HG02938 (cell line): ENCODE results near the gene ADRM1.
A peak's percentile ranks its signal among the peaks of the same experiment; 100 is the strongest.

Experiments
- ATAC-seq: cut with Tn5 transposase; IDR thresholded peaks from one replicate; pipeline ENCODE4 v1.9.1; 2021; ENCODE audit warnings: mild to moderate bottlenecking, moderate library complexity; ENCODE audit not compliant: unreplicated experiment

ADRM1 gene, protein sequence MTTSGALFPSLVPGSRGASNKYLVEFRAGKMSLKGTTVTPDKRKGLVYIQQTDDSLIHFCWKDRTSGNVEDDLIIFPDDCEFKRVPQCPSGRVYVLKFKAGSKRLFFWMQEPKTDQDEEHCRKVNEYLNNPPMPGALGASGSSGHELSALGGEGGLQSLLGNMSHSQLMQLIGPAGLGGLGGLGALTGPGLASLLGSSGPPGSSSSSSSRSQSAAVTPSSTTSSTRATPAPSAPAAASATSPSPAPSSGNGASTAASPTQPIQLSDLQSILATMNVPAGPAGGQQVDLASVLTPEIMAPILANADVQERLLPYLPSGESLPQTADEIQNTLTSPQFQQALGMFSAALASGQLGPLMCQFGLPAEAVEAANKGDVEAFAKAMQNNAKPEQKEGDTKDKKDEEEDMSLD

DNA sequence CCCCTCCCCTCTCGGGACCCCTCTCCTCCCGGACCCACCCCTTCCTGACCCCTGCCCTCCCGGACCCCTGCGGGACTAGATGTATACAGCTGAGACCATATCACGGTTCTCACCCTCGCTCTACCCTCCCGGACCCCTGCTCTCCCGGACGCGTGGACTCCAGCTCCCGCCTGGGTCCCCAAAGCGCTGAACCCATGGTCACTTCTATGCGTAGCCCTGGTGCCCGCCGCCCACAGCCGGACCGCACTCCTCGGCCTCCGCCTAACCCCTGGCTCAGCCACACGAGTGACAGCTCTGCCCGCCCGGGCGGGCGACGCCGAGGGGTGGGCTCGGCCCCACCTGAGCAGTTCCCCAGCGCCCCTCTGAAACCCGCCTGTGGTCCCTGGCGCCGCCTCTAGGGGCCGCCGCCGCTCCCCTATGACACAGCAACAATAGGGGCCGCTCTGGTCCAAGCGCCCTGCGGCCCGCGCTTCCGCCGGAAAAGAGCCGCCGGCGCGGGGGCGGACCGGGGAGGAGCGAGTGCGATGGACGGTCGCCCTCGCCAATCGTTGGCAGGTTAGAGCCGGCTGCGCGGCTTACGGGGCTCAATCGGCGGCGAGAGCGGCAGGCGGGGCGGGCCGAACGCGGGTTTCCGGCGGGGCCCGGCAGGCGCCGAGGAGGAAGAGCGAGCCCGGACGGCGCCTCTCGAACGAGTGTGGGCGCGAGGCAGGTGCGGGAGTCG is at the start of gene ADRM1:
Gene ADRM1, plus strand, starts transcription at position 657 of the 721 bp plus-strand sequence. CDS start 572 bp downstream, outside the sequence.
- ATAC-seq: peak; percentile 80

DNA sequence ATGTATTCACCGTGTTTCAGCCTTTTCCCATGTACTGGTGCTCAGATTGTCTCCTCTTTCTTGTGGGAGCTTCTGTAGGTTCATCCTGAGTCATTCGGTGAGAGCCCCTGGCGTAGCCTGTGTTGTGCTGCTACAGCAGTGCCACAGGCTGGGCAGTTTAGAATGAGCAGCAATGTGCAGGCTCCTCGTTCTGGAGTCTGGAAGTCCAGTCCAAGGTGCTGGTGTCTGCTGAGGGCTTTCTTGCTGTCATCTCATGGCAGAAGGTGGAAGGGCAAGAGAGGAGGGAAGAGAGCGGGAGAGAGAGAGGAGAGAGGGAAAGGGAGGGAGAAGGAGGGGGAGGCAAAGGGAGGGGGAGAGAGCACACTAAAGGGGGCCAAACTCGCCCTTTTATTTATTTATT is 49.4 kb upstream of the ADRM1 start:
- ATAC-seq: no peak

DNA sequence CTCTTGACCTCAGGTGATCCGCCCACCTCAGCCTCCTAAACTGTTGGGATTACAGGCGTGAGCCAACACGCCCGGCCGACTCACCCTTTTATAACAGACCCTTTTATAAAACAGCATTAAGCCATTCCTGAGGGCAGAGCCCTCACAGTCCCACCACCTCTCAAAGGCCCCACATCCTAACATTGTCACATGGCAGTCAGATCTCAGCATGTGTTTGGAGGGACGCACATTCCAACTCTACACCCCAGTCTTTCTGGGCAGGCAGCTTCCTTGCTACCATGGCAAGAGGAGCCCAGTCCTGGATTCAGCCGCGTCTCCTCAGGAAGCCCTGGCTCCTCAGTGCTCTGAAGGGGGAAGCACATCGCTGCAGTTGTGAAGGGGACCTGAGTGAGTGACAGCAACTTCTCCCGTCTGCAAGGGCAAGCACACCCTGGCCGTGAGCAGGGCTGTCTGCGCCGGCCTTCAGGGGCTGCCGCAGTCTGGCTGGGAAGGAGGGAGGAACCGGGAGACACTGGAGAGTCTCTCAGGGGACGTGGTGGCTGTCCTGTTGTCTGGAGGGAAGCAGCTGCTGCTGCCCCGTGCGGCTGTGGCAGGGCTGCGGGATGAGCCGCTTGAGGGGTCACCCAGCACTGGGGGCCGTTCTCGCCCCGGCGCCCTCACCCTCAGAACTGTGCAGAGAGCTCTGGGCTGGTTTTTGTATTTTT is 48.6 kb upstream of the ADRM1 start:
- ATAC-seq: no peak

DNA sequence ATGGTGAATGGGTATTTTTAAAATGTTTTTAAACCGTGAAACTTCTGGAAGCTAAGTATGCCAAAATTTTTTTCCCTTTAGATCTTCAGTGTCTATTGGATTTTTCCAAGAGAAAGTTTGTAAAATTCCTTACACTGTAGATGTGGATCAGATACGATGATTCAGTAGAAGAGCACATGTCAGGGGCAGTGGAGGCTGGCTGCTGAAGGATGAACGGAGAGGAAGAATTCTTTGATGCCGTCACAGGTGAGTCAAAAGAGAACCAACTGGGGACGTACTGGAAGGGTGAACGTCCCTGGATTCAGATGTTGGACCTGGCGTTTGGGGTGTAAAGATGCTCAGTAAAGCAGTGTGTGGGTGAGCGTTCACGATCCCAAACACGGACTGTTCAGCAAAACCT is 46.8 kb upstream of the ADRM1 start:
- no peak for ATAC-seq

DNA sequence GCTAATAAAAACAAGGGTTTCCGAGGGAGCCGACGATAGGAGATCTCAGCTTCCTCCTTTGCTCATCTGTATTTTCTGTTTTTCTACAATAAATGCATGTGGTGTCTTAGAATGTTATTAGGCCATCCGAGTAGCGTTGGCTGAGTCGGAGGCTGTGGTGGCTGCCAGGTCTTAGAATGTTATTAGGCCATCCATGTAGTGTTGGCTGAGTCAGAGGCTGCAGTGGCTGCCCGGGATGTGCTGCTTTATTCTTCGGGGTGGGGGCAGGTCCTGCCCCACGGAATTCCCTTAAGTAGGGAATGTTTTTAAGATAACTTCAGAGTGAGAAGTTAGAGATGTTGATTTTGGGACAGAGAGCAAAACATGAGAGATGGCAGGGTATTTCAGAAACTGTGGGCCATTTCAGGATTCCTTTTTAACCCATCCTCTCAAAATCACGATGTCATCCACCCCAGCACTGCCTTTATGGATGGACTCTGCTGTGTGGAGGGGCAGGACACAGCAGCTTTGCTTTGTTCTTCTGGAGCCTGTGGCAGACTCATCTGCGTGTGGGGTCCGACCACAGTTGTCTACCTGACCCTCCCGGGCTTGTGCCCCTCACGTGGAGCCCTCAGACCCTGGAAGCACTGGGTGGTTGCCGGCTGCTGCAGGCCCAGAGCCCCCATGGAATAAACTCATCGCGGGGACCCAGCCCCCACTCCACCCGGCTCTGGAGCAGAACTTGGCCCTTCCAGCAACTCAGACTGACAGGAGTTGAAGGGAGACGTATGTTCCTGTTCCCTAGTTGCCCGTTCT is 44.1 kb upstream of the ADRM1 start:
- ATAC-seq: no peak

DNA sequence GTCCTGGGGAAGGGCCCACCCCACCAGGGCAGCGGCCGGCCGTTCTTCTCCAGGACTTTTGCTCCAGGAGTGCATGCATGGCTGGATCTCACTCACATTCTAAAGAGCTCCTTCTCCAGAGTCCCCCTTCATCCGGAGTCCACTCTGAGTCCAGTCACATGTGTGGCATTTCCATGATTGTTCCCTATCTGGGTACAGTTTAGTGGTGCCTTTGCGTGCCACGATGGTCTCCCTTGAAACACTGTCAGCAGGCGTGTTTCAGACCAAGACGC is 43.6 kb upstream of the ADRM1 start:
- no peak for ATAC-seq

DNA sequence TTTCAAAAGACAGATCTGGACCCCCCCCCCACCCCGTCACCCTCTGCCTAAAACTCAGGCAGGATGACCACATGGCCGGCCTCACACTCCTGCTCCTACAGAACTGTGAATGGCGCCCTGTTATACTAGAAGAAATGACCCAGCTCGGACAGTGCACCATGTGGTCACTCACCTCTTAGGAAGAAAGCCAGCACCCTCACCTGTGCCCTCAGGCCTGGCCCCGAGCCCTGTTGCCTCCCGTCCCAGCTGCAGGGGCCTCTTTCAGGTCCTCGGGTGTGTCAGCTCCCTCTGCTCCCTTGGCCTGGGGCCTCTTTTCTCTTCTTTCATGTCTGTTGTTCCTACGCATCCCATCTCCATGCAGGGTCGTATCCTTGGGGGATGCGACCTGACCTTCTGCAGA is 40.7 kb upstream of the ADRM1 start:
- no peak for ATAC-seq

DNA sequence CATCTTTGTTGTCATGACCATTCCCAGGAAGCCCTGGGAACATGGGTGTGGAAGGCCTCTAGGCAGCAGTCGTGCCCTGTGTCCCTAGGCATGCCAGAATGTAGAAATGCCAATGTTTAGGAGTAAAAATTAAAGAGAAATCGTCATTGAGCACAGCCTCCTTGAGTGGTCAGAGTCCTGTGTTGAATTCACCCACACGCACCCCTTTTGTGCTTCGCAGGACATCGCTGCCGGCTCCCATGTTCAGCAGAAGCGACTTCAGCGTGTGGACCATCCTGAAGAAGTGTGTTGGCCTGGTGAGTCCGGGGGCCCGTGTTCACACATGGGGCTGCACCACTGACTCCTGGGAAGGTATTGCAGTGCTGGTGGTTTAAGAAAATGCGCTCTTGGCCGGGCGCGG is 39.4 kb upstream of the ADRM1 start:
- no peak for ATAC-seq

DNA sequence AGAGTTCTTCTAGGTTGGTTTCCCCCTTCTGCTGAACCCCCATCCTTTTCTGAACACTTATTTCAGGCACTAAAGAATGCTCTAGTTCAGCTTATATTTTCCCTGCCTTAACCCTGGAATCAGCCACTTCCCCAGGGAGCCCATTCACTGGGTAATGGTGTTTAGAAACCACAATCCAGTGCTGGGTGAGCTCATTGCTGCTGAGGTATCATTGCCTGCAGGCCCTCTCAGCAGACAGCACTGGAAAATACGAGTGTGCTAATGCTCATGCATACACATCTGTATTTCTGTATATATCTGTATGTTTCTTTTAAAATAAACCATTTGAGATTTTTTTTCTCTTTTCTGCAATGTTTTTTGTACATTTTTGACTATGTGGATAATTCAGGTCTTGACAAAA is 37.4 kb upstream of the ADRM1 start:
- no peak for ATAC-seq

DNA sequence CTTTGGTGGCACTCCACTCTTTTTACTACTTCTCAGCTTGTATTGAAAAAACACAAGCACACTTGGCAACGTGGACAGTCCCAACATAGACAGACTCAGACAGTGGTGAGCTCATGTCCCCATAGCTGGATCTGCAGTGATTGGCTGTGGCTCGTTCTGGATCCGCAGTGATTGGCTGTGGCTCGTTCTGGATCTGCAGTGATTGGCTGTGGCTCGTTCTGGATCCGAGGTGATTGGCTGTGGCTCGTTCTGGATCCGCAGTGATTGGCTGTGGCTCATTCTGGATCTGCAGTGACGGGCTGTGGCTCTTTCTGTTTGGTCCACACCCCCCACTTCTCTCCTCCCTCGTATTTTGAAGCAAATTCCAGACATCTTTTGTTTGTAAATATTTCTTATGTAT is 36.5 kb upstream of the ADRM1 start:
- no peak for ATAC-seq

DNA sequence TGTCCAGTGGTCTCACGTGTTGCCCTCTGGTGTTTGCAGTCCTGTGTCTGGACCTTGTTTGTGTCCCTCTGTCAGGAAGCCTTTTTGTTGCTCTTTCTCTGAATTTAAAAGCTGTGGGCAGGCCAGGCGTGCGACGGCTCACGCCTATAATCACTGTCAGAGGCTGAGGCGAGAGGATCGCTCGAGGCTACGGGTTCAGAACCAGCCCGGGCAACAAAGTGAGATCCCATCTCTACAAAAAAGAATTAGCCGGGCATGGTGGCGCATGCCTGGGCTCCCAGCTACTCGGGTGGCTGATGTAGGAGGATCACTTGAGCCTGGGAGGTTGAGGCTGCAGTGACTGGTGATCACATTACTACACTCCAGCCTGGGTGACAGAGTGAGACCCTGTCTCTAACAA is 35.9 kb upstream of the ADRM1 start:
- no peak for ATAC-seq

DNA sequence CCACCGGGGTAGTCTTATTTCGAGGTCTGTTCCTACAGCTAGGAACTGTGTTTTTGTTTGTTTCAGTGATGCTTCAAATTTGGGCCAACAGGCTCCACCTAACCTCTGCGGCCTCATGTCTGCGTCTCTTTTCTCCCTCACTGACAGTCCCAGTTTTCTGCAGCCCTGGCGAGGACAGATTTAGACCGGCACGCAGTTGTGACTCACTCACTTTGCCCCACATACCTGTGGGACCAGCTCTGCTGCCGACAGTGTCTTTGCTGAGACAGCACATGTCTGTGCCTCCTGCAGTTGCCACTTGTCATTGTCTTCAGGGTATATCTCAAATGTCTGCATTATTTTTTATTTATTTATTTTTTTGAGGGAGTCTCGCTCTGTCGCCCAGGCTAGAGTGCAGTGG is 35.3 kb upstream of the ADRM1 start:
- no peak for ATAC-seq

DNA sequence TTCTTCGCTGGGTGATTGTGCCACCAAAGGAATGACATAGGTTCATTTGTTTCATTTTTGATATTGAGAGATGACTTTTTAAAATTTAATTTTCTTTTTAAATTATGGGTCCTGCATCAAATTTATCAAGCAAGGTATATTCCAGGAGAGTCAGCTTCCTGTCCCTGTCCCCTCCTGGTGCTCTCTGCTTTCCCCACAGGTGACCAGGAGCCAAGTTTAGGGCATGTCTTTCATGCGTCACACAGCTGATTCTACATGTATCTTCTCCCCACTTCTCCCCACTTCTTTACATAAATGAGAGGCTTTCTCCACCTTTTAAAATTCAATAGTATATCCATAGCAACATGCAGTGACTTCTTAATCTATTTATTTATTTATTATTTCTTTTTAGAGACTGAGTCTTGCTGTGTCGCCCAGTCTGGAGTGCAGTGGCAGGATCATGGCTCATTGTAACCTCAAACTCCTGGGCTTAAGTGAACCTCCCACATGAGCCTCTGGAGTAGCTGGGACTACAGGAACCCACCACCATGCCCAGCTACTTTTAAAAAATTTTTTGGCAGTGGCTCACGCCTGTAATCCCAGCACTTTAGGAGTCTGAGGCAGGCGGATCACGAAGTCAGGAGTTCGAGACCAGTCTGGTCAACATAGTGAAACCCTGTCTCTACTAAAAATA is 34.4 kb upstream of the ADRM1 start:
- ATAC-seq: no peak

DNA sequence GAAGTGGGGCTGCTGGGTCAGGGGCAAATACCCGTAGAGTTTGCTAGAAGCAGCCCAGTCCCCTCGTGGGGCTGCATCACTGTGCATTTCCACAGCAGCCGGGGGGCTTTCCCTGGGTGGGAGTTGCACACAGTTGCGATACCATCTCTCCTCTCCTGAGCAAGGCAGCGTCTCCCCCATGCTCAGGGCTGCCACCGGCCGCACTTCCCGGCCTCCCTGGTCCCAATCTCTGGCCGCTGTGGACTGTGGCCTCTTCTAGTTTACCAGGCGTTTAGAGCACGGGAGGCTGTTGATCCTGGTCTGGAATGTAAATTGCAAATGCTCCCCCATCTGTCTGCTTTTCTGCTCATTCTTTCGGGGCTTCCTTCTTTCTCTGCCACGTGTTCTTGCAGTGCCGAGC is 33.4 kb upstream of the ADRM1 start:
- ATAC-seq: no peak

DNA sequence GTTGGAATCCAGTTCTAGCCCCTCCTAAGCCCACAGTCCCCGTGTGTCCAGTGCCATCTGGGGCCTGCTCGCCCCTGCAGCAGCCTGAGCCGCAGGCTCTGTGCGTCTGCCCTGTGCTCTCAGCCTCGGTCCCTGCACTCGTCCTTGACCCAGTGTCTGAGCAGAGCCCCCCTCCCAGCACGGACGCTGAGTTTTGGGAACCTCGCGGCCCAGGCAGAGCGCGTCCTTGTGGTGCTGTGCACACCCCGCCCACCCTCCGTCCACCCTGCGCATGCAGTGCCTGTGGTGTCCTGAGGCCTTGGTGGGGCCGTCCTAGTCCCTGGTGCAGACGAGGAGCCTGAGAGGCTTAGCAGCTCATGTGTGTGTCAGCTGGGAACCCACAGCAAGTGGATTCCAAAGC is 32.9 kb upstream of the ADRM1 start:
- no peak for ATAC-seq

DNA sequence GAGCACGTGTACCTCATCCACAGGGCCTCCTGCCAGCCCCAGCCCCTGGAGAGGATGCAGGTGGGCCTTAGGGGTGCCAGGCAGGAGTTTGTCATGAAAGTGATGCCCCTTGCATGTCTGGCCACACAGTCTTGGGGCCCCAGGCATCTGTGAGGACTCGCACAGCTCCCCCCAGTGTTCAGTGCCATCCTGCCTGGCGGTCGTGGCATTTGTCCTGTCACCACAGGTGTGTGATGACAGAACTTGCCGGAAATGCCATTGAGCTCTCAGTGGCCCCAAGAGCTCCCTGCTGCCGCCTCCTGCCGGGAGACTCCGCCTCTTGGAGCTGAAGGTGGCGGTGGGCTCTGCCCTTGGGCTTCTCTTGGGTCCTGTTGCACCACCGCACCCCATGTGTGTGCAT is 30.6 kb upstream of the ADRM1 start:
- ATAC-seq: no peak

DNA sequence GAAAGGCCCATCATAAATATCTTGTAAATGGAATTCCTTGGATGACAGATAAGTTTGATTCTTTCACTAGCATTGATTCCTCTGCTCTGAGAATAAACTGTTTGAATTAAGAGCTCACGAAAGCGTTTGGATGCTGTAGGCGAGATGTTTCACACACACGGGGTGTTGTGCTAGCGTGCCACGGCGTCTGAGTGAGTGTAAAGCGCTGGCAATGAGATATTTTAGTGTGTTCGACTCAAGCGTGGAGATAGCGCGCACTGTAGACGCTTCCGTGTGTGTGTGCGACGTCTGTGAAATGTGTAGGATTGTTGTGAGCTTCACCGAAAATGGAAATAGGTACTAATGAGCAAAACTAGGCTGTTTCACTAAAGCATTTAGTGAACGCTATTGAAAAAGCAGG is 29.4 kb upstream of the ADRM1 start:
- ATAC-seq: no peak

DNA sequence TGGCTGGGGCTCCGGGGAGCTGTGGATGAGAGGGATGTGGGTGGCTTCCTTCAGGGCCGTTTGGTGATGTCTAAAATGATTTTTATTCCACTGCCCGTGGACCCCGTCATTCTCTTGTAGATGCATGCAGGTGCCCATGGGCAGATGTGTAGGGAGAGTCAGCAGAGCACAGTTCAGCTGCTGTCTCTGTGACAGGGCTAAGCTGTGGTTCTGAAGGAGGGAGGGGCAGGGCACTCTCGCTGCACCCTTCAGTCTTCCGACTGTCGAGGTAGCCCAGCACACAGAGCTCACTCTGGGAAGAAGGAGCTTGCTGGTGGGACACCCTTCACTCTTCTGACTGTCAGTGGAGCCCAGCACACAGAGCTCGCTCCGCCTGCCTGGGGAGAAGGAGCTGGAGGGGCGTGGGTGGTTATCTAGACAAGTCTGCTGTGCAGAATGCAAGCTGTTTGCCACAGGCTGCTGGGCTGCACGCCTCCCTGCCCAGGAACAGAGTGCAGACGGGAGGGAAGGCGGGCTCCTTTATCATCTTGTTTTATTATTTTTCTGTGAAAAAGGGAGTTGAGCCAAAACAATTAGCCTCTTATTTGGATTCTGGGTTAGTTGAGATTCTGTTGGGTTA is 28.4 kb upstream of the ADRM1 start:
- no peak for ATAC-seq

DNA sequence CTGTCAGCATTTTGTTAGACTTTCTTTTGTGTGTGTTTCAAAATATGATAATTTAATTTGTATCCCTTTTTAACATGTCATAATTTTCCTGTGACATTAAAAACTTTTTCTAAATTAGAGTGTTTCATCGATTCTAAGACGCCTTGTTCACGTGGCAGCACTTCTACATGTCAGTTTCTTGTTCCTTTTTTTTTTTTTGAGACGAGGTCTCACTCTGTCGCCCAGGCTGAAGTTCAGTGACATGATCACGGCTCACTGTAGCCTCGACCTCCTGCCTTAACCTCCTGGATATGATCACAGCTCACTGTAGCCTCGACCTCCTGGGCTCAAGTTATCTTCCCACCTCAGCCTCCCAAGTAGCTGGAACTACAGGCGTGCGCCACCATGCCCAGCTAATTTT is 27.6 kb upstream of the ADRM1 start:
- ATAC-seq: no peak

DNA sequence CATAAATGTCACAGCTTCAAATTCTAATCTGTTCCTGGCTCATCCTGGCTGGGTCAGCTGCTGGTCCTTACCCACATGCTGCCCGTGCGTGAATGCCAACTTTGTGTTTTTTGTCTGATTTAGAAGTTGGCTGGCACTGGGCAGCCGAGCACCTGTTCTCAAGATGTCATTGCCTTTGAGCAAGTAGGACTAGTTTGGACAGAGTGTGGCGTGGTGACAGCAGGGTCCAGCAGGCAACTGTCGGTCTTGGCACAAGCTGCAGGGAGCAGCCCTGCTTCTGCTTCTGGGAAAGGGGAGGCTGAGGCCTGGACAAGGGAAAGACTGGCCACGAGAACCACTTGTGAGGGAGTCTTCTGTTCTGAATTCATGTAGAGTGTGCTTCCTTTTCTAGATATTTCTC is 26.4 kb upstream of the ADRM1 start:
- ATAC-seq: no peak
